HCT116 (cell line): ENCODE data around the gene SLC9C2. TPM values are rescaled to one million over a fixed set of nuclear protein-coding genes. Genes with fewer than 3 reads are reported as not detected.

ENCODE experiments used
- ATAC-seq: fragments of 200-7000 bp; cut with Tn5 transposase; 2 replicates; pipeline ENCODE4 v1.9.1; 2020; ENCODE audit warnings: mild to moderate bottlenecking, moderate library complexity
- BruUV-seq: library from RNA; stranded (reverse); fragments of 400-500 nt; replicated peaks from 2 replicates; lab custom pipeline; 2021; lab: Mats Ljungman, UMichigan
- CTCF ChIA-PET: fragments of 300-600 bp; sonication (Branson Sonifier 250); formaldehyde crosslinking; loops from one replicate; lab custom pipeline; 2021; ENCODE audit warnings: antibody characterized with exemption; lab: Charles Lee
- POLR2A ChIA-PET: fragments of 300-600, 350-600 bp; sonication (Branson Sonifier 250); formaldehyde crosslinking; loops from one replicate; lab custom pipeline; 2021; ENCODE audit warnings: antibody characterized with exemption; lab: Charles Lee
- RAD21 ChIA-PET, 2 experiments: fragments of 300-600 bp; sonication (Branson Sonifier 250); formaldehyde crosslinking; loops; one replicate each; lab custom pipeline; 2023; ENCODE audit warnings: low total read pairs in 2 of 2; ENCODE audit not compliant: uncharacterized antibody in 2 of 2, unreplicated experiment in 2 of 2, low non-redundant PET in 1 of 2; lab: Charles Lee
- DNase-seq: peaks from one replicate; pipeline ENCODE4 v3.0.0-alpha.2; 2010; ENCODE audit warnings: low read depth, low spot score
- H2AFZ ChIP-seq: fragments of 200-600 bp; shearing (Covaris generic), sonication (generic); 2 replicates; pipeline ENCODE4 v1.6.1; 2017; ENCODE audit warnings: low read depth, mixed run types, mixed read lengths, antibody characterized with exemption, low read length; ENCODE audit not compliant: poor library complexity, severe bottlenecking
- H3K27ac ChIP-seq: 2 replicates; pipeline ENCODE4 v1.5.1; 2012; ENCODE audit warnings: low read depth, low read length
- H3K27me3 ChIP-seq: fragments of 200-600 bp; sonication (generic); 2 replicates; pipeline ENCODE4 v1.6.1; 2016; ENCODE audit warnings: mixed run types, low read length, mixed read lengths; ENCODE audit not compliant: insufficient read depth
- H3K36me3 ChIP-seq, 2 experiments: fragments of 200-500 bp in 1 of 2; fragments of 200-600 bp in 1 of 2; sonication (Bioruptor generic) in 1 of 2; sonication (generic) in 1 of 2; 2 replicates each; pipeline versions ENCODE4 v1.5.1 to v1.6.1; 2014 to 2016; ENCODE audit warnings: low read length in 2 of 2, inconsistent platforms in 1 of 2, mixed read lengths in 1 of 2, mixed run types in 1 of 2; ENCODE audit not compliant: insufficient read depth in 2 of 2, control insufficient read depth in 1 of 2
- H3K4me1 ChIP-seq, 2 experiments: fragments of 200-600 bp in 1 of 2; sonication (generic) in 1 of 2; 2 replicates each; pipeline versions ENCODE4 v1.5.1 to v1.6.1; 2012 to 2017; ENCODE audit warnings: low read length in 2 of 2, inconsistent platforms in 1 of 2, mild to moderate bottlenecking in 1 of 2, mixed read lengths in 1 of 2, mixed run types in 1 of 2, moderate library complexity in 1 of 2; ENCODE audit not compliant: insufficient read depth in 2 of 2, control insufficient read depth in 1 of 2
- H3K4me2 ChIP-seq: fragments of 200-600 bp; sonication (generic); 2 replicates; pipeline ENCODE4 v1.6.1; 2017; ENCODE audit warnings: mixed run types, low read length, mixed read lengths
- H3K4me3 ChIP-seq, 2 experiments: fragments of 200-600 bp in 1 of 2; sonication (generic) in 1 of 2; replicated peaks in 1 of 2; 2 replicates each; pipeline ENCODE4 v1.5.1; 2011 to 2016; ENCODE audit warnings: low read length in 2 of 2, control low read depth in 1 of 2, low read depth in 1 of 2, mild to moderate bottlenecking in 1 of 2, mixed read lengths in 1 of 2, mixed run types in 1 of 2
- H3K79me2 ChIP-seq: fragments of 200-600 bp; sonication (generic); 2 replicates; pipeline ENCODE4 v1.6.1; 2017; ENCODE audit warnings: mild to moderate bottlenecking, mixed run types, low read length, moderate library complexity, mixed read lengths; ENCODE audit not compliant: insufficient read depth
- H3K9ac ChIP-seq: fragments of 200-600 bp; sonication (generic); 2 replicates; pipeline ENCODE4 v1.6.1; 2016; ENCODE audit warnings: low read length, mixed read lengths
- H3K9me2 ChIP-seq: fragments of 200-600 bp; sonication (generic), shearing (Covaris generic); 2 replicates; pipeline ENCODE4 v1.6.1; 2017; ENCODE audit warnings: mixed run types, mild to moderate bottlenecking, moderate library complexity; ENCODE audit not compliant: insufficient read depth
- H3K9me3 ChIP-seq, 2 experiments: fragments of 200-500 bp in 1 of 2; fragments of 200-600 bp in 1 of 2; sonication (Bioruptor generic) in 1 of 2; sonication (generic) in 1 of 2; 2 replicates each; pipeline ENCODE4 v1.6.1; 2014 to 2017; ENCODE audit warnings: low read length in 2 of 2, mixed read lengths in 2 of 2, inconsistent platforms in 1 of 2, low read depth in 1 of 2, mild to moderate bottlenecking in 1 of 2, mixed run types in 1 of 2, moderate library complexity in 1 of 2; ENCODE audit not compliant: control insufficient read depth in 1 of 2, insufficient read depth in 1 of 2
- H4K20me1 ChIP-seq: fragments of 200-600 bp; sonication (generic), shearing (Covaris generic); 2 replicates; pipeline ENCODE4 v1.6.1; 2017; ENCODE audit warnings: mixed run types, mild to moderate bottlenecking, moderate library complexity; ENCODE audit not compliant: insufficient read depth
- CTCF ChIP-seq, 3 experiments: fragments of 200-600 bp in 1 of 3; sonication (generic) in 1 of 3; IDR thresholded peaks in 2 of 3; conservative IDR thresholded peaks in 1 of 3; 2 replicates each; pipeline ENCODE4 v1.5.1; 2012 to 2017; ENCODE audit warnings: low read depth in 2 of 3, low read length in 2 of 3, antibody characterized with exemption in 1 of 3, borderline replicate concordance in 1 of 3, control low read depth in 1 of 3, mild to moderate bottlenecking in 1 of 3, mixed read lengths in 1 of 3, mixed run types in 1 of 3, moderate library complexity in 1 of 3; ENCODE audit not compliant: insufficient read depth in 1 of 3
- EGR1 ChIP-seq: IDR thresholded peaks from 2 replicates; pipeline ENCODE4 v1.6.1; 2012; ENCODE audit warnings: low read depth
- EZH2phosphoT487 ChIP-seq: fragments of 200-600 bp; IDR thresholded peaks from 2 replicates; pipeline ENCODE4 v1.6.1; 2018; ENCODE audit warnings: antibody characterized with exemption, borderline replicate concordance
- JUND ChIP-seq: IDR thresholded peaks from 2 replicates; pipeline ENCODE4 v1.6.1; 2012
- MAX ChIP-seq: IDR thresholded peaks from 2 replicates; pipeline ENCODE4 v1.6.1; 2012
- RAD21 ChIP-seq: IDR thresholded peaks from 2 replicates; pipeline ENCODE4 v1.6.1; 2012; ENCODE audit warnings: low read depth, mild to moderate bottlenecking
- SIN3A ChIP-seq: IDR thresholded peaks from 2 replicates; pipeline ENCODE4 v1.6.1; 2012; ENCODE audit warnings: low read depth
- ZBTB33 ChIP-seq: IDR thresholded peaks from 2 replicates; pipeline ENCODE4 v1.6.1; 2011; ENCODE audit warnings: mild to moderate bottlenecking, low read length, moderate library complexity; ENCODE audit not compliant: insufficient replicate concordance; ENCODE audit errors: extremely low read depth
- intact Hi-C: fragments of 100-400 bp; cut with micrococcal nuclease; formaldehyde crosslinking; loops from 2 replicates; pipeline ENCODE4 v1.10.0; 2022
- total RNA-seq: library from RNA; stranded (reverse); gene quantifications from one replicate; pipeline ENCODE4 v1.2.1, GENCODE V29; 2021; ENCODE audit not compliant: unreplicated experiment

The SLC9C2 gene
- total RNA-seq, 1 experiment from 2014 or later, result not detected

DNA sequence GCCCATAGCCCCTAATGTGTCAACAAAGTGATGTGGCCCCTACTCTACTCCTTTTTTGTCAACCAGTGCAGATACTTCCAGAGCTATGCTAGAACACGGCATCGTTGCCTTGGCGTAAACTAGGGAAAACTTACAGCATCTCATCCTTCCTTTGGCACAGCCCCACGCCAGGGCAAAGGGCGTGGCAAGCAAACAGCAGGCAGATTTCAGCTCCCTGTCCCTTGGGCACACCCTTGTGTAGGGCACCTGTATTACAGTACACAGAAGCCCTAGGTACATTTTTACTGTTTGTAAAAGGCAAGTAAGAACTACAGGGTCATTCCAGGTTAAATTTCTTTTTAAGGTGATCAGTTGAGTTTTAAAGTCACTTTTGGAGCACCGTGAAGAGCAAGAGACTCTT lies 96.4 kb downstream of the SLC9C2 start:
- Histone ChIP-seq H3K4me2 (peak overlapping the region; percentile 47), H3K9ac (no peak overlapping the region), H3K9me3 (no peaks in the 10 kb centered on the region), H3K79me2 (no peaks in the 10 kb centered on the region), H3K4me1 (peaks cover 9 to 19% of the 10 kb centered on the region in 2 experiments)
- ChIA-PET CTCF (no interaction called here), POLR2A (no interaction called here)
- DNase-seq, result peak; percentile 10
- TF ChIP-seq RAD21, result peak; percentile 62
- TF ChIP-seq ZBTB33, result no peak
- no peak for TF ChIP-seq JUND
- TF ChIP-seq SIN3A, result no peak
- no peak for TF ChIP-seq EZH2phosphoT487
- peak; percentile 24 to 59 (median 56); a peak in 5 of 6 replicates for TF ChIP-seq CTCF (IDR thresholded peaks at IDR 0.05 in 2 of 3, conservative IDR thresholded peaks at IDR 0.05 in 1 of 3; ENCODE audit: borderline replicate concordance in 1 of 3, insufficient read depth in 1 of 3, low read depth in 2 of 3, low read length in 2 of 3)
- TF ChIP-seq MAX, result no peak
- TF ChIP-seq EGR1, result no peak
- TF ChIP-seq, all 23 proteins: peak for 2
- Histone ChIP-seq H3K27me3 (no peaks in the 10 kb centered on the region), H3K36me3 (no peaks in the 10 kb centered on the region), H3K9me2 (no peaks in the 10 kb centered on the region), H4K20me1 (no peaks in the 10 kb centered on the region), H3K4me3 (no peak overlapping the region), H3K27ac (no peak overlapping the region), H2AFZ (peak overlapping the region; percentile 36)
- RAD21 ChIA-PET, result no interaction called here
- intact Hi-C loops, result no loop called here
- no TSS peak for BruUV-seq
- ATAC-seq, result peak; percentile 84
